NCI-H128 (cell line): Measurements from ENCODE around the gene APRT.
A peak's percentile ranks its signal among the peaks of the same experiment; 100 is the strongest.

Experiments
- DNase-seq: peaks from one replicate; lab custom pipeline; 2025; ENCODE audit not compliant: unreplicated experiment; lab: John Stamatoyannopoulos, UW

Gene APRT

DNA sequence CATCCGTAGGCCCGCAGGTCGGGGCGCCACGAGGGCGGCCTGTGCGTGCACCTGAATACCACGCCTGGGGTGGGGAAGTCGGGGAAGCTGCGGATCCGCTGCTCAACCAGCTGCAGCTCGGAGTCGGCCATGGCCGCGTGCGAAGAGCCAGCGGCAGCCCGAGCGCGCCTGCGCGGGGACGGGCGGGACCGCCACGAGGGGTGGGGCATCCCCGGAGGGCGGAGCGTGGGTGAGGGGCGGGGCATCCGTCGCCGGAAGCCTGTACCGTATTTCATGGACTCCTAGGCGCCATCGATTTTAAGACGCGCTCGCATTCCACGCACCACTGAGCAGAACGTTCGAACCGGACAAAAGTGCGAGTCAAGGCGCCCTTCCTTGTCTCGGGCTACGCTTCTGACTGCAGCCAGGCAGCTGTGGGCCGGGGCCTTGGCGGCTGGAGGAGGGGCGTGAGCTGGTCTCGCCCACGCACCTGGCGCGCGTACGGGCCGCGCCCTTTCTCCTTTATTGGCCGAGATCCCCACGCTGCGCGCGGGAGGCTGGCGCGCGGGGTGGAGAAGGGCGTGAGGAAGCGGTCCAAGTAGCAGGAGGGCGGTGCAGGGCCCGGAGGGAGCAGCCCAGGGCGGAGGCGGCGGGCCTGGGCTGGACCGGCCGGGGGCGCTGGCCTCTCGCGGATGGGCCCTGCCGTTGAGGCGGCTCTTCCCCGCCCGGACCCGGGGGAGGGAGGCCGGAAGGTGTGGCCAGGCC, at the start of gene APRT:
TSS of gene APRT (minus strand) at position 160 of the 744 bp plus-strand sequence. CDS start at position 131, 29 bp downstream.
- peak; percentile 64 for DNase-seq

DNA sequence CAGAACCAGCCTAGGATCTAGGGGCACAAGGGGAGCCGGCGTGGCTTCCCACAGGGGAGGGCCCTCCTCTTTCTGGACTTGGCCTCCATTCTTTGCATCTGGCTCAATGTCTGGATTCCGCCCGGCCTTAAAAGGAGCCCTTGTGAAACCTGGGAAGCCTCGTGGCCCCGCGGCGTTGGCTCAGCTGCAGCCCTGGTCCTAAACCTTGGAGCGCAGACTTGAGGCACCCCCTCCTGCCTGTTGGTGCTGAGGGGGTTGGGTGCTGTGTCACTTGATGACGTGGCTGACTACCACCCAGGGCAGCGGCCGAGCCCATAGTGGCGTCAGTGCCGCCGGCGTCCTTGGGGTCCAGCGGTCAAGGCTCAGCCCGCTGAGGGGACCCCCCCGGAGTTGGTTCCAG, 49.6 kb upstream of the APRT start:
- no peak for DNase-seq

- DNase-seq, result no peak
These were observed 47.8 kb upstream of the APRT start for GRCh38 chr16:88859381-88860091.

- DNase-seq, result no peak
These were observed 46.1 kb upstream of the APRT start for GRCh38 chr16:88857728-88858339.

DNA sequence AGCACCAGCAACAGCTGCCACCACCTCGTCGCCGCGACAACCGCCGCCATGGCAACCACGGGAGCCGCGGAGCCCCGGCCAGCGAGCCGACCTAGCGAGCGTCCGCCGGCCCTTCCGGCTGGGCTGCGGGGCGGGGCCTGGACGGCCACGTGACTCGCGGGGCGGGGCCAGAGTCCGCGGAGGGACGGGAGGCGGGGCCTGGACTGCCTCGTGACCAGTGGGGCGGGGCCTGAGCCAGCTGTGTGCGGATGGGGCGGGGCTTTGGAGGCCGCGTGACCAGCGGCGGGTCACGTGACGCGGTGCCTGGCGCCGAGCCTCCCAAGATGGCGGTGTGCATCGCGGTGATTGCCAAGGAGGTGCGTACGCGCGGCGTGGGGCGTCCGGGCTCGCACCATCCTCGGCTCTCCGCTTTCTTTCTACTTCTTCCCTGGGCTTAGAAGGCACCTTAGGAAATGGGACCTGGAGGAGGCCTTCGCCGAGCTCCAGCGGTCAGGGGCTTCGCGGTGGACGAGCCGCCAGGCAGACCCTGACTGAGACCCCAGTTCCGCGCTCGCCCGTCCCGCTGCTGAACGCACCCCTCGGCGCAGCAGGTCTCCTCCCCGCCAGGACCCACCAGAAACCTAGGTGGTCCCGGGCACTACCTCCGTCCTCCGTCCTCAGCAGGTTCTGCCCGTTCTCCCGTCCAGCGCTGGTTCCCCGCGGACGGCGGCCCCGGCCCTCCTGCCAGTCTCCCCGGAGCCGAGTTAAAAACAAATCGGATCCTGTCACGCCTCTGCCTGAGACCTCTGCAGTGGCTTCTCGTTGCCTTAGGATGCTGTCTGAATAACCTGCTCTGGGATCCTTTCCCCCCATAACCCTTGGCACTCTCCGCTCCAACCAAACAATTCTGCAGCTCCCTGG, 45.4 kb upstream of the APRT start, which contains the start of the genes GALNS and TRAPPC2L:
TSS of gene GALNS (minus strand) at position 120 of the 900 bp plus-strand sequence. CDS start at position 50, 70 bp downstream.
TSS of gene TRAPPC2L (plus strand) at position 300 of the 900 bp plus-strand sequence. CDS start at position 324, 24 bp downstream.
- DNase-seq, result peak; percentile 79

DNA sequence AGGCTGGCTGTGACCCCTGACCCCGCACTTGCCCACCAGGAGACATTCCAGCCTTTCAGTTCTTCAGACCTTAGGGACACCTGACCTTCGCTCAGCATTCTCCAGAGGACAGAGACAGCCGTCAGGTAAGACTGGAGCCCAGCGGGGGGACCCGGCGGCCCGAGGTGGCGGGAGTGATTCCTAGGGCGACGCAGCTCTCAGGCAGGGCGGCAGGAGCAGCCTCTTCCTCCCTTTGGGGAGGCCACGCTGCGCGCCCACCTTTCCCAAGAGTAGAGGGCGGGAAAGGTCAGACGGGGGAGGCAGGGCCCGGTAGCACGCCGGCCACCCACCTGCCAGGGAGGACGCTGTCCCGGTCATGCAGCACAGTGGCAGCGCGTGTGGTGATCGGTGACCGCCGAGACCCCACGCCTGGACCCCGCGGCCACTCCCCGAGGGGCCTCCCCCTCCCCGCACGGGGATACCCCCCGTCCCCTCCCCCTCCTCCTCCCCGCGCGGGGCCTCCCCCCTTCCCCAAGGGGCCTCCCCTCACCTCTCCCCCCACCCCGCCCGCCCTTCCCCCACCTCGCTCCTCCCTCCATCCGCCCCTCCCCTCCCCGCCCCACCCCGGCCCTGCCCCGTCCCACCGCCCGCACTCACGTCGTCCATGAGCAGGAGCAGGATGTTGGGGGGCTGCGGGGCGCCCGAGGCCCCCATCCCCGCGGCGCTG, 44.5 kb upstream of the APRT start:
- no peak for DNase-seq

DNA sequence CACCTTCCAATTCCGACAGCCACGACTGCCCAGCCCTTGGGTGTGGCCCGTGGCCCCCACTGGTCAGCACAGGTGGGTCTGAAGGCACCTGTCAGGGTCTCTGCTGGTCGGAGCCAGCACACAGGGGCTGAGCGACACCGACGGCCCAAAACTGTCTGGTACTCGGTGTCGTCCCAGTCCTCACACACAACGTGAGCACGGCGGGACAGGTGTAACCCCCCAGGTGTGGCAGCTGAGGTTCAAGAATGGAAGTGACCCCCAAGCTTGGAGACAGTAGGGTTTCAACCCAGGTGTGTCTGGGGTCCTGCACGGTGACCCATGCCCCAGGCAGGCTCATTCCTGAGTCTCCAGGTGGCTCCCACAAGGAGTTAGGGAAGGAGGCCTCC, 44.0 kb upstream of the APRT start:
- DNase-seq, result no peak

GRCh38 chr16:88855176-88855575, 43.4 kb upstream of the APRT start:
- DNase-seq, result no peak

DNA sequence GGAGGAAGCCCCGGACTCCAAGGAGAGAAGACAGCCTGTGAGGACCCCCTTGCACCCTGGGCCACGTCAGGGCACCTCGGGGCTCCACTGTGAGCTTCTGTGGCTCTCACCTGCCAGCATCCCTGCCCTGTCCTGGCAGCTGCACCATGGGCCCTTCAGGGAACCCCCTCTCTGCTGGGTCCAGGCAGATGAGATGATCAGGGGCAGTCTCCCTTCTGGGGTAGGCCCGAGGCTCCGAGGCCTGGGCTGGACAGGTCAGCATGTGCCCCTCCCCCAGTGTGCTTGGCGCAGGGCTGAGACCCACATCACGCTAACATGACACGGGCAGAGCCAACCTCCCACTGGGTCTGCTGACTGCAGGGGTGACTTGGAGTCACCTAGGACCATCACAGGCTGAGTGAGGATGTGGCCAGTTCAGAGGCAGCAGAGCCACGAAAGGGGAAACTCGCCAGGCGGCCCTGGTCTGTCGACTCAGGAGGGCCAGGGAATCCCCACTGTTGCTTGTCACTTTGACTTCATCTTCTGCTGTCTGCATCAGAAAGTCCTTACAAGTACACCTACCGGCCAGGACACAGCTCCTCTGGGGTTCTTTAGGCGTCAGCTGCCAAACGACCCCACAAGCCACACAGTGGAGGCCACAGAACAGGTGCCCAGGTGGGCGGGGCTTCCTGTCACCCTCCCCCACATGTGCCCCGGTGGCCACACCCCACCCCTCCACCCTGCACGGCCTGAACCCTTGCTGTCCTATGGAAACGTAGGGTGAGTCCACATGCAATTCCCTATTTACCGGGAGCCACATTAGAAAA, 42.8 kb upstream of the APRT start:
- no peak for DNase-seq

- DNase-seq, result no peak
These were observed 41.7 kb upstream of the APRT start for GRCh38 chr16:88853325-88853941.

DNA sequence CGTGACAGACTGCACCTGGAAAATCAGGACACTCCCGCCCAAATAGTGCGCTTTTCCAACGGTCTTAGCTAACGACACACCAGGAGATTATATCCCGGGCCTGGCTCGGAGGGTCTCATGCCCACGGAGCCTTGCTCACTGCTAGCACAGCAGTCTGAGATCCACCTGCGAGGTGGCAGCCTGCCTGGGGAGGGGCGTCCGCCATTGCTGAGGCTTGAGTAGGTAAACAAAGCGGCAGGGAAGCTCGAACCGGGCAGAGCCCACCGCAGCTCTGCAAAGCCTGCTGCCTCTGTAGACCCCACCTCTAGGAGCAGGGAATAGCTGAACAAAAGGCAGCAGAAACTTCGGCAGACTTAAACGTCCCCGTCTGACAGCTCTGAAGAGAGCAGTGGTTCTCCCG, 39.9 kb upstream of the APRT start:
- DNase-seq, result no peak

DNA sequence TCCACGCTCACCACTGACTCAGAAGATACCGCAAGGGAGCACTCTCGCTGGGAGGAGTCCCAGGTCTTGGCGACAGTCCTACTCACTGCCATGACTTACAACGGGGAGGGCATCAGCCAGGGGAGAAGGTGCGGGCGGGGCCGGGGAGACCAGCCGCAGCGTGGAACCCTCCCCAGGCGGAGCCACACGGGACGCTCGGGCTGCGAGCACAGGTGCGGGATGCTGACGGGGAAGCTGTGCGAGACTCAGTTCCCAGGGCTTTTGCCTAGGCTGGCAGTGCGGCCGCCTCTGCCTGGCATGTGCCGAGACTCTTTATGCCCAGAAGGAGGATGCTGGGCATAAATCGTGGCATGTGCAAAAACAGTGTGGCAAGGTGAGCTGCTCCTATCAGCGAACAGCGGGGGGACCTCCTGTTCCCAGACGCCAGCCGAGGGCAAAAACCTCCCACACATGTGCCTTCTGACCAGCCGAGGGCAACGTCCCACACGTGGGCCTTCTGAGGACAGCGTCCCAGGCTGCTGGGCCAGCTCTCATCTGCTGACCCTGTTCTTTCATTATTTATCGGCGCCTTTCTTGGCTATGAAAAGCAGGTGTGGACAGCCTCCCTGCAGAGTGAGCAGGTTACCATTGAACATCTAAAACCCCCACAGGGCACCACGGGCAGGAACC, 38.9 kb upstream of the APRT start:
- no peak for DNase-seq

DNA sequence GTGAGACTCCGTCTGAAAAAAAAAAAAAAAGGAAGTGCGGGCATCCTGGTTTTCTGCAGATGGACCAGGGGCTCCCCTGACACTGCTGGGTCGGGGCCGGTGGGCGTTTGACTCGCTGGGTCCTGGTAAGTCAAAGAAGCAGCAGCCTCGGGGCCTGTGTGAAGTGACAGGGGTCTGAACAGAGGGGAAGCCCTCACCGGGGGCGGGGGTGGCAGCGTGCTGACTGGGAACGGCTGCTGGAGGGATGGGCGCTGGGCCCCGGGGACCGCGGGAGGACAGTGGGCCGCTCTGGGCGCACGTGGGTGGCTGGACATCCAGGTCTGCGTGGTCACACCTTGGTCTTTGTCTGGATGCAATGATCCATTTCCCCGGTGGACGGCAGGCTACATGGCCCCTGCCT, 36.8 kb upstream of the APRT start:
- no peak for DNase-seq

GRCh38 chr16:88847654-88848053, 35.9 kb upstream of the APRT start:
- DNase-seq, result no peak

DNA sequence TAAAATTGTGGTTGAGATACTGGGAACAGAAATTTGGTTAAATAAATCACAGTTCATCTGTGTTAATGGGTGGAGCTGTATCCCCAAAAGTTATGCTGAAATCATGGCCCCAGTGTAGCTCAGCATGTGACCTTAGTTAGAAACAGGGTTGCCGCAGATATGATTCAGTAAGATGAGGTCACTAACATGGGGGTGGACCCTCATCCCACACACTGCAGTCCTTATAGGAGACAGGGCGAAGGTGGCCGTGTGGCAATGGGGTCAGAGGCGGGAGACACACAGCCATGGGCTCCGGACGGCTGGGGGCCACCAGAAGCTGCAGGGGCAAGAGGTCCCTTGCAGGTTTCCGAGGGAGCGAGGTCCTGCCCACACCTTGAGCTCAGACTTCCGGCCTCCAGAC, 34.4 kb upstream of the APRT start:
- no peak for DNase-seq

DNA sequence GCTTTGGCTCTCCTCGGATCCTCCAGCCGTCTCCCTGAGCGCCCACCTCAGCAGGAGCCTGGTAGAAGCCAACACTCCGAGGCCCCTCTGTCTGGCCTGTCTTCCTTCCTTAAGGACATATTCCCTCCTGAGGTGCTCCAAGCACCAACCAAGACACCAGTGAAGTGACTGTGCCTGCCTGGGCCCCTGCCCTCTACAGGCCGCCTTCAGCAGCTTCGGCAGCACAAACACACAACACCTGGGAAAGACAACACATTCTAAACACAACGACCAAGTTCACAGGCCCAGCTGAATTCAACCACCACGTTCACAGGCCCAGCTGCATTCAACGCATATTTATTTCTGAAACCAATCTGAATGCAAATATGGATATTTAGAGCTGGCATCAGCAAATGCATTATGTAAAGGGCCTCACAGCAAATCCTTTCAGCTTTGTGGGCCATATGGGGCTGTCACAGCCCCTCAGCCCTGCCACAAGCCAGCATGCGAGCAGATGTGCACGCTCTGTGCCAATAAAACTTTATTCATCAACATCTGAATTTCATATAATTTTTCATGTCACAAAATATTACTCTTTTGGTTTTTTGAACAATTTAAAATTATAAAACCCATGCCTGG, 32.8 kb upstream of the APRT start:
- DNase-seq, result no peak

- DNase-seq, result no peak
These were observed 31.5 kb upstream of the APRT start for GRCh38 chr16:88843256-88843655.

- no peak for DNase-seq
These were observed 31.1 kb upstream of the APRT start for GRCh38 chr16:88842806-88843205.
